Measurements from ENCODE around the gene FJX1.
A peak's percentile ranks its signal among the peaks of the same experiment; 100 is the strongest.
"Not testable (repeated sequence)": the region's sequence is repeated elsewhere in the genome, so short reads cannot be mapped to it uniquely, and the experiment has no call there.

FJX1 gene

GRCh38 chr11:35633827-35634423 is 15.7 kb downstream of the FJX1 start:
- no peak for DNase-seq

GRCh38 chr11:35635933-35636332 is 17.7 kb downstream of the FJX1 start:
- DNase-seq, result no peak

- no peak for DNase-seq
Observed at GRCh38 chr11:35639591-35640179, 21.4 kb downstream of the FJX1 start.

- no peak for DNase-seq
Observed at GRCh38 chr11:35641171-35641897, 23.1 kb downstream of the FJX1 start.

- no peak for DNase-seq
Observed at GRCh38 chr11:35641964-35642363, 23.7 kb downstream of the FJX1 start.

- no peak for DNase-seq
Observed at GRCh38 chr11:35647421-35648093, 29.3 kb downstream of the FJX1 start.

- DNase-seq, result peak; percentile 6
Observed at GRCh38 chr11:35650006-35650405, 31.7 kb downstream of the FJX1 start.

GRCh38 chr11:35650467-35650866 is 32.2 kb downstream of the FJX1 start:
- no peak for DNase-seq

- no peak for DNase-seq
Observed at GRCh38 chr11:35651263-35651662, 33.0 kb downstream of the FJX1 start.

GRCh38 chr11:35652786-35653185 is 34.5 kb downstream of the FJX1 start:
- DNase-seq, result not testable (repeated sequence)

GRCh38 chr11:35654711-35655110 is 36.5 kb downstream of the FJX1 start:
- no peak for DNase-seq

- no peak for DNase-seq
Observed at GRCh38 chr11:35655254-35655653, 37.0 kb downstream of the FJX1 start.

GRCh38 chr11:35655856-35656255 is 37.6 kb downstream of the FJX1 start:
- DNase-seq, result no peak

- DNase-seq, result no peak
Observed at GRCh38 chr11:35658020-35658948, 40.0 kb downstream of the FJX1 start.

- no peak for DNase-seq
Observed at GRCh38 chr11:35661534-35661933, 43.3 kb downstream of the FJX1 start.

- peak; percentile 17 for DNase-seq
Observed at GRCh38 chr11:35662061-35662648, 43.9 kb downstream of the FJX1 start.

GRCh38 chr11:35662649-35663407 is 44.6 kb downstream of the FJX1 start, which contains the start of gene TRIM44:
TSS of gene TRIM44 (plus strand) at chr11:35662775. CDS start at chr11:35663112, 337 bp downstream.
- DNase-seq, result peak; percentile 88

- DNase-seq, result no peak
Observed at GRCh38 chr11:35663408-35663702, 45.1 kb downstream of the FJX1 start.

- DNase-seq, result no peak
Observed at GRCh38 chr11:35664977-35665441, 46.7 kb downstream of the FJX1 start.

GRCh38 chr11:35667257-35667656 is 49.0 kb downstream of the FJX1 start:
- no peak for DNase-seq

GRCh38 chr11:35668350-35668749 is 50.1 kb downstream of the FJX1 start:
- not testable (repeated sequence) for DNase-seq
